GM12874 (cell line): ENCODE results near the gene TUBGCP2.

Experiments
- CTCF ChIP-seq: IDR thresholded peaks from 2 replicates; pipeline ENCODE4 v1.5.1; 2011; ENCODE audit warnings: low read depth, mild to moderate bottlenecking, control low read depth, low read length, moderate library complexity; ENCODE audit not compliant: insufficient read depth

TUBGCP2 gene

GRCh38 chr10:133267829-133268228 is 40.8 kb downstream of the TUBGCP2 start:
- TF ChIP-seq CTCF: no peak

GRCh38 chr10:133267293-133267692 is 41.4 kb downstream of the TUBGCP2 start:
- TF ChIP-seq CTCF: no peak

- TF ChIP-seq CTCF: no peak
These were observed 42.4 kb downstream of the TUBGCP2 start for GRCh38 chr10:133266056-133266795.

- no peak for TF ChIP-seq CTCF
These were observed 44.2 kb downstream of the TUBGCP2 start for GRCh38 chr10:133264461-133264860.

- TF ChIP-seq CTCF: no peak
These were observed 45.0 kb downstream of the TUBGCP2 start for GRCh38 chr10:133263674-133264073.

GRCh38 chr10:133262696-133263095 is 46.0 kb downstream of the TUBGCP2 start:
- TF ChIP-seq CTCF: no peak

- TF ChIP-seq CTCF: no peak
These were observed 46.8 kb downstream of the TUBGCP2 start for GRCh38 chr10:133261726-133262325.
